GM12878 (cell line): ENCODE results near the gene LCE1D. TPM values are rescaled to one million over a fixed set of nuclear protein-coding genes. Genes with fewer than 3 reads are reported as not detected.

Source experiments
- ATAC-seq: fragments of 200-7000 bp; cut with Tn5 transposase; 3 replicates; pipeline ENCODE4 v1.9.1; 2020; ENCODE audit warnings: mild to moderate bottlenecking, moderate library complexity
- BruUV-seq: library from RNA; stranded (reverse); fragments of 400-500 nt; replicated peaks from 2 replicates; lab custom pipeline; 2021; lab: Mats Ljungman, UMichigan
- CTCF ChIA-PET: fragments of 300-600 bp; sonication (Branson Sonifier 250); formaldehyde crosslinking; extraction: SDS; loops from one replicate; lab custom pipeline; 2021; ENCODE audit warnings: inconsistent platforms; lab: Yijun Ruan, JAX
- POLR2A ChIA-PET: fragments of 350-600 bp; formaldehyde crosslinking; extraction: SDS; loops from one replicate; lab custom pipeline; 2021; ENCODE audit warnings: inconsistent platforms; lab: Charles Lee
- RAD21 ChIA-PET: fragments of 300-600 bp; sonication (Branson Sonifier 250); formaldehyde crosslinking; loops from one replicate; lab custom pipeline; 2023; ENCODE audit warnings: antibody characterized with exemption; ENCODE audit not compliant: unreplicated experiment; lab: Charles Lee
- SMC1A ChIA-PET: fragments of 300-600 bp; sonication (Branson Sonifier 250); formaldehyde crosslinking; loops from one replicate; lab custom pipeline; 2023; ENCODE audit not compliant: unreplicated experiment, uncharacterized antibody; lab: Charles Lee
- DNase-seq: peaks from one replicate; pipeline ENCODE4 v3.0.0-alpha.2; 2011; ENCODE audit warnings: low read depth, low spot score
- FAIRE-seq: peaks from 3 replicates; lab custom pipeline; 2011; peaks lifted over from hg19 to GRCh38; lab: Jason Lieb, UNC
- H2AFZ ChIP-seq: 2 replicates; pipeline ENCODE4 v1.6.0; 2011; ENCODE audit warnings: low read depth, low read length, control low read depth; ENCODE audit not compliant: control insufficient read depth
- H3K27ac ChIP-seq: 2 replicates; pipeline ENCODE4 v1.5.1; 2011; ENCODE audit warnings: control low read depth; ENCODE audit not compliant: control insufficient read depth, insufficient read depth
- H3K27me3 ChIP-seq, 2 experiments: replicated peaks in 1 of 2; 2 replicates each; pipeline versions ENCODE4 v1.6.0 to v1.6.1; 2011; ENCODE audit warnings: low read length in 1 of 2; ENCODE audit not compliant: control insufficient read depth in 2 of 2, insufficient read depth in 2 of 2
- H3K36me3 ChIP-seq, 2 experiments: 2 replicates each; pipeline ENCODE4 v1.5.1; 2011; ENCODE audit warnings: low read length in 1 of 2; ENCODE audit not compliant: control insufficient read depth in 2 of 2, insufficient read depth in 2 of 2
- H3K4me1 ChIP-seq: 2 replicates; pipeline ENCODE4 v1.6.1; 2011; ENCODE audit warnings: mild to moderate bottlenecking, low read length, moderate library complexity, mixed read lengths; ENCODE audit not compliant: control insufficient read depth, insufficient read depth
- H3K4me2 ChIP-seq: 2 replicates; pipeline ENCODE4 v1.6.0; 2011; ENCODE audit warnings: control low read depth; ENCODE audit not compliant: control insufficient read depth, insufficient read depth
- H3K4me3 ChIP-seq: fragments of 200-600 bp; sonication (generic); 2 replicates; pipeline ENCODE4 v1.5.1; 2016
- H3K79me2 ChIP-seq: 2 replicates; pipeline ENCODE4 v1.6.0; 2011; ENCODE audit warnings: low read length; ENCODE audit not compliant: control insufficient read depth, insufficient read depth
- H3K9ac ChIP-seq: 2 replicates; pipeline ENCODE4 v1.8.0; 2011; ENCODE audit warnings: low read length, control low read depth, mixed read lengths; ENCODE audit not compliant: control insufficient read depth, insufficient read depth
- H3K9me3 ChIP-seq: replicated peaks from 3 replicates; pipeline ENCODE4 v1.5.1; 2011; ENCODE audit warnings: mild to moderate bottlenecking, low read length; ENCODE audit not compliant: control insufficient read depth, insufficient read depth
- H4K20me1 ChIP-seq: 2 replicates; pipeline ENCODE4 v1.6.0; 2011; ENCODE audit not compliant: control insufficient read depth, insufficient read depth
- ASH2L ChIP-seq: fragments of 300-600, 200-600 bp; sonication (generic); IDR thresholded peaks from 2 replicates; pipeline ENCODE4 v1.6.1; 2017; ENCODE audit warnings: low read depth, mild to moderate bottlenecking, borderline replicate concordance
- BHLHE40 ChIP-seq, 2 experiments: fragments of 450-650 bp in 1 of 2; IDR thresholded peaks; 2 replicates each; pipeline ENCODE4 v1.6.1; 2011 to 2017; ENCODE audit warnings: low read depth in 2 of 2, borderline replicate concordance in 1 of 2, improper control_type of control experiment in 1 of 2, low read length in 1 of 2, mild to moderate bottlenecking in 1 of 2
- BMI1 ChIP-seq: fragments of 450-650 bp; IDR thresholded peaks from 2 replicates; pipeline ENCODE4 v1.6.1; 2016; ENCODE audit warnings: mild to moderate bottlenecking, moderate library complexity, borderline replicate concordance
- CBX3 ChIP-seq: fragments of 200-600 bp; sonication (generic); IDR thresholded peaks from 2 replicates; pipeline ENCODE4 v1.6.1; 2016; ENCODE audit warnings: low read depth, borderline replicate concordance
- ETV6 ChIP-seq, 2 experiments: fragments of 450-650 bp in 1 of 2; IDR thresholded peaks in 1 of 2; conservative IDR thresholded peaks in 1 of 2; 2 replicates each; pipeline ENCODE4 v1.6.1; 2014; ENCODE audit warnings: antibody characterized with exemption in 1 of 2, borderline replicate concordance in 1 of 2, low read depth in 1 of 2, mild to moderate bottlenecking in 1 of 2, moderate library complexity in 1 of 2
- GABPA ChIP-seq: IDR thresholded peaks from 2 replicates; pipeline ENCODE4 v1.6.1; 2014; ENCODE audit warnings: antibody characterized with exemption, low read depth, mild to moderate bottlenecking, inconsistent platforms
- GATAD2B ChIP-seq: fragments of 450-650 bp; conservative IDR thresholded peaks from 2 replicates; pipeline ENCODE4 v1.6.1; 2017; ENCODE audit warnings: low read depth, mild to moderate bottlenecking, moderate library complexity
- HCFC1 ChIP-seq: fragments of 150-350 bp; IDR thresholded peaks from 2 replicates; pipeline ENCODE4 v1.6.1; 2014; ENCODE audit warnings: low read length
- JUND ChIP-seq: IDR thresholded peaks from 2 replicates; pipeline ENCODE4 v1.6.1; 2012; ENCODE audit warnings: low read depth, mild to moderate bottlenecking, low read length, improper control_type of control experiment, moderate library complexity
- LARP7 ChIP-seq: fragments of 450-650 bp; IDR thresholded peaks from 2 replicates; pipeline ENCODE4 v1.6.1; 2017; ENCODE audit warnings: mild to moderate bottlenecking
- MTA2 ChIP-seq: fragments of 450-650 bp; IDR thresholded peaks from 2 replicates; pipeline ENCODE4 v1.6.1; 2016; ENCODE audit warnings: low read depth, mild to moderate bottlenecking, moderate library complexity
- MYB ChIP-seq: fragments of 150-350 bp; IDR thresholded peaks from 2 replicates; pipeline ENCODE4 v1.6.1; 2014; ENCODE audit warnings: mild to moderate bottlenecking, low read depth, low read length, borderline replicate concordance
- NFIC ChIP-seq: IDR thresholded peaks from 2 replicates; pipeline ENCODE4 v1.6.1; 2012; ENCODE audit warnings: low read depth, mild to moderate bottlenecking, inconsistent platforms, low read length, moderate library complexity
- NFXL1 ChIP-seq: fragments of 450-650 bp; IDR thresholded peaks from 2 replicates; pipeline ENCODE4 v1.6.1; 2017; ENCODE audit warnings: antibody characterized with exemption, mild to moderate bottlenecking, borderline replicate concordance
- RELA ChIP-seq: fragments of 450-650 bp; IDR thresholded peaks from 2 replicates; pipeline ENCODE4 v1.8.0; 2014; ENCODE audit warnings: borderline replicate concordance; ENCODE audit not compliant: partially characterized antibody
- SRF ChIP-seq, 2 experiments: IDR thresholded peaks; 2 replicates each; pipeline ENCODE4 v1.6.1; 2011; ENCODE audit warnings: low read depth in 2 of 2, low read length in 2 of 2, mild to moderate bottlenecking in 1 of 2, moderate library complexity in 1 of 2
- ZNF274 ChIP-seq: IDR thresholded peaks from one replicate; pipeline ENCODE4 v1.8.0; 2011; ENCODE audit not compliant: insufficient read length, insufficient read depth
- WGBS: methylation state at CpG from one replicate; pipeline ENCODE4 v1.1.6; 2016; ENCODE audit warnings: low lambda C conversion rate; ENCODE audit not compliant: insufficient replicate concordance, insufficient coverage; ENCODE audit errors: missing lambda C conversion rate; 5-methylcytosine and 5-hydroxymethylcytosine counted together
- in situ Hi-C: fragments of 300-500 bp; cut with MboI; formaldehyde crosslinking; loops from 9 replicates; pipeline ENCODE4 v1.14.3; 2018; ENCODE audit warnings: mixed read lengths
- intact Hi-C: fragments of 100-400 bp; cut with micrococcal nuclease; formaldehyde crosslinking; loops from one replicate; pipeline ENCODE4 v1.14.2; 2022; ENCODE audit not compliant: unreplicated experiment
- polyA plus RNA-seq, 11 experiments: library from polyadenylated mRNA; depleted of rRNA in 4 of 11; unstranded in 6 of 11; stranded (reverse) in 5 of 11; fragments of >200 nt; fragmentation: Nextera tagmentation in 4 of 11; fragmentation: Illumina TruSeq in 1 of 11; extraction: Ambion mirVana in 4 of 11; extraction: Trizol in 1 of 11; gene quantifications; 1 replicate in 1 of 11; 2 replicates in 10 of 11; pipeline versions ENCODE4 v1.2.1 to v1.2.3, GENCODE V29; 2011 to 2016; ENCODE audit warnings: inconsistent platforms in 2 of 11, missing spikeins in 2 of 11, low read depth in 1 of 11
- total RNA-seq, 4 experiments: library from RNA; depleted of rRNA in 3 of 4; stranded (reverse); fragments of >200 nt in 3 of 4; fragmentation: Illumina TruSeq in 1 of 4; extraction: Trizol in 1 of 4; gene quantifications; 2 replicates each; pipeline versions ENCODE4 v1.2.1 to v1.2.3, GENCODE V29; 2013 to 2021
- TF ChIP-seq, protein P1 (sequence below): fragments of 450-650 bp; IDR thresholded peaks from 2 replicates; pipeline ENCODE4 v1.6.1; 2016; ENCODE audit warnings: mild to moderate bottlenecking

The LCE1D gene
- total and polyA plus RNA-seq, 10 of the 15 experiments (the other 5 are each of a cell fraction or from before 2014, with no cell fraction given): not detected

DNA sequence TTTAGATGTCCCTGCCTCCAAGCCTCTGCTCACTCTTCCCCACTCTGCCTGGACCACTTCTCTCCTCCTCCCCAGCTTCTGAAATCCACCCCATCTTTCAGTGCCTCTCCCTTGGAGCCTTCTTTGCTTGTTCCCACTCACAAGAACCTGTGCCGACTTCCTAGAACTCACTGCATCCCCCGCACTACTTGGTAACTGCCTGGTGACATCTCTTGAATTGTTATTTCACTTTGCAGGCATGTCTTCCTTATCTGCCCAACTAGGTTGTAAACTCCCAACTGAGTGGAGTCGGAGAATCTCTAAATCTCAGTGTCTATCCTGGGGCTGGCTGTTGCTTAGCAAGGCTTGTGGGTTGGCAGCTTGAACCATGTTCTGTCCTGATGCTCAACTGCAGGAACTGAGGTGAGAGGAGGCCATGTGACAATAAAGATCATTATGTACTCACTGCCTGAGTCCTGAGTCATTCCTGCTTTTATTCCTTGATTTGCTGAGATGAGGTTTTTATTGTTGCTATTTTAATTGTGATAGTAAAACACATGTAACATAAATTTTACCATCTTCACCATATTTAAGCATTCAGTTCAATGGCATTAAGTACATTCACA lies 34.8 kb upstream of the LCE1D start (continued):
- TF ChIP-seq, protein P1, sequence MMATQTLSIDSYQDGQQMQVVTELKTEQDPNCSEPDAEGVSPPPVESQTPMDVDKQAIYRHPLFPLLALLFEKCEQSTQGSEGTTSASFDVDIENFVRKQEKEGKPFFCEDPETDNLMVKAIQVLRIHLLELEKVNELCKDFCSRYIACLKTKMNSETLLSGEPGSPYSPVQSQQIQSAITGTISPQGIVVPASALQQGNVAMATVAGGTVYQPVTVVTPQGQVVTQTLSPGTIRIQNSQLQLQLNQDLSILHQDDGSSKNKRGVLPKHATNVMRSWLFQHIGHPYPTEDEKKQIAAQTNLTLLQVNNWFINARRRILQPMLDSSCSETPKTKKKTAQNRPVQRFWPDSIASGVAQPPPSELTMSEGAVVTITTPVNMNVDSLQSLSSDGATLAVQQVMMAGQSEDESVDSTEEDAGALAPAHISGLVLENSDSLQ: no peak
- TF ChIP-seq ETV6 (conservative IDR thresholded peaks at IDR 0.05 in 1 of 2, IDR thresholded peaks at IDR 0.05 in 1 of 2; ENCODE audit: borderline replicate concordance in 1 of 2, low read depth in 1 of 2) (no peak), LARP7 (no peak), BMI1 (no peak), HCFC1 (no peak), NFIC (no peak)

DNA sequence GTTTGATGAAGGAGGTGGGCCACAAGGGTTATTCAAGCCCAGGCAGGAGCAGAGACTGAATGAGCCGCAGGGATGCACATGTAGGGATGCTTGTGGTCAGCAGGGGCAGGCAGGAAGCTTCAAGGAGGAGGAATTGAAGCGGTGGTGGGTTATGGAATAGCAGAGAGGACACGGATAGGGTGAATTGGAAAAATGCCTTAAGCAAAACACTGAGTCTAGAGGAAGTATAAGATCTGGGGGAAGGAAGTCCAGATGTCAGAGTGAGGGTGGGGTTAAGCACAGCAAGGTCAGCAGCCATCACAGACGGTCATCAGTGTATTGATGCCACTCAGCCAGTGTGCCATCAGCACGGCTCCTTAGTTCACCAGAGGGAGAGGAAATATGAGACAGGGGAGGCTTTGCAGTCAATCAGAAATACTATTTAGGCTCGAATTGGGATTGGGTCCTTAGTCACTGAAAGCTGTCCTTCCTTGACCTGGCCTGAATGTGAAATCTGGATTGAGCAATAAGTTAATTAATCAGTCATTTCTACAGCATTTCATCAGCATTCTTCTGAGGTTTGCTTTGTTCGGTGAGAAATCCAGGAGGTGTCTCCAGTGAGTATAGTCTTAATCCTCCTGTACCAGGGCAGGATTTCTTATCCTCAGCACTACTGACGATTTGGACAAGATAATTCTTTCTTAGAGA lies 27.5 kb upstream of the LCE1D start:
- Histone ChIP-seq H3K9me3 (no peaks in the 10 kb centered on the region), H3K4me3 (no peak overlapping the region), H4K20me1 (no peaks in the 10 kb centered on the region), H3K36me3 (no peaks in the 10 kb centered on the region), H3K4me2 (no peak overlapping the region), H3K79me2 (no peaks in the 10 kb centered on the region), H3K4me1 (no peaks in the 10 kb centered on the region), H2AFZ (no peak overlapping the region), H3K9ac (no peak overlapping the region), H3K27ac (no peak overlapping the region), H3K27me3 (no peaks in the 10 kb centered on the region; a peak in 1 of 4 replicates)
- ChIA-PET POLR2A (no interaction called here), RAD21 (no interaction called here), CTCF (interaction anchor here (1.5 kb wide), 1 partner anchor 117 kb away, joined by 3 read pairs; no protein-coding TSS in a partner anchor), SMC1A (interaction anchor here (0.8 kb wide), 1 partner anchor 10 kb away, joined by 3 read pairs; no protein-coding TSS in a partner anchor)
- intact Hi-C loops (no loop called here), in situ Hi-C loops (no loop called here)
- TF ChIP-seq MTA2: no peak
- no peak for TF ChIP-seq GABPA
- no peak for TF ChIP-seq SRF (IDR thresholded peaks at IDR 0.05; ENCODE audit: low read depth in 2 of 2, low read length in 2 of 2)
- no peak for TF ChIP-seq RELA
- no peak for TF ChIP-seq NFIC
- TF ChIP-seq NFXL1: no peak
- no peak for TF ChIP-seq ASH2L
- TF ChIP-seq MYB: no peak
- no peak for TF ChIP-seq GATAD2B
- no peak for TF ChIP-seq BHLHE40 (IDR thresholded peaks at IDR 0.05; ENCODE audit: borderline replicate concordance in 1 of 2, low read depth in 2 of 2, low read length in 1 of 2)
- TF ChIP-seq CBX3: no peak
- TF ChIP-seq JUND: no peak
- TF ChIP-seq ZNF274: no peak
- no peak for DNase-seq
- 5% methylated on average over 8 of the region's 8 CpGs for WGBS
- no peak for FAIRE-seq
- no peak for ATAC-seq
- no TSS peak for BruUV-seq
